ENCODE data around the gene MYRFL. TPM values are rescaled to one million over a fixed set of nuclear protein-coding genes. Genes with fewer than 3 reads are reported as not detected.

Gene MYRFL
- total RNA-seq, 1 experiment from 2014 or later = 0.57 TPM

- Histone ChIP-seq H3K9ac (ENCODE audit: extremely low read depth, insufficient read length, low read length) (no peak overlapping the region), H3K4me1 (ENCODE audit: insufficient read depth, low read length) (no peaks in the 10 kb centered on the region), H4K91ac (ENCODE audit: insufficient read length, low read depth, low read length) (no peak overlapping the region), H2AFZ (ENCODE audit: low read length) (no peak overlapping the region), H2AK5ac (ENCODE audit: insufficient read length, low read length) (no peak overlapping the region), H4K8ac (replicated peaks; ENCODE audit: insufficient read length, low read depth, low read length) (no peak overlapping the region), H2BK15ac (ENCODE audit: low read depth, low read length) (no peak overlapping the region), H3T11ph (ENCODE audit: low read length) (no peak overlapping the region), H3K27me3 (ENCODE audit: insufficient read depth, low read length) (no peaks in the 10 kb centered on the region), H3K4ac (ENCODE audit: low read depth, low read length) (no peak overlapping the region), H4K20me1 (ENCODE audit: control insufficient read depth, insufficient read depth, insufficient read length) (no peaks in the 10 kb centered on the region), H2BK12ac (ENCODE audit: insufficient read length, low read depth, low read length) (no peak overlapping the region), H3K23me2 (ENCODE audit: insufficient read length, low read depth, low read length, poor library complexity, severe bottlenecking) (no peaks in the 10 kb centered on the region), H3K23ac (ENCODE audit: insufficient read length, low read depth, low read length) (no peak overlapping the region), H3K18ac (ENCODE audit: insufficient read length, low read depth, low read length) (no peak overlapping the region), H2BK20ac (ENCODE audit: low read depth, low read length, poor library complexity, severe bottlenecking) (no peak overlapping the region), H3K56ac (ENCODE audit: insufficient read length, low read depth, low read length) (no peak overlapping the region), H3K4me2 (ENCODE audit: insufficient read depth, insufficient read length, low read length) (no peak overlapping the region), H3K14ac (ENCODE audit: insufficient read depth, low read length) (no peak overlapping the region), H3K79me2 (ENCODE audit: insufficient read depth, low read length) (no peaks in the 10 kb centered on the region), H4K5ac (ENCODE audit: insufficient read length, low read depth, low read length) (no peak overlapping the region), H2BK5ac (ENCODE audit: insufficient read length, low read length) (no peak overlapping the region), H3K27ac (ENCODE audit: insufficient read length, low read depth, low read length) (no peak overlapping the region), H3K79me1 (ENCODE audit: insufficient read depth, low read depth, low read length, poor library complexity, severe bottlenecking) (no peaks in the 10 kb centered on the region), H3K9me3 (ENCODE audit: control insufficient read depth, low read depth, low read length) (no peaks in the 10 kb centered on the region), H2BK120ac (ENCODE audit: low read depth, low read length, poor library complexity, severe bottlenecking) (no peak overlapping the region)
- H3K36me3 Mint-ChIP-seq (ENCODE audit: insufficient read depth in 1 of 3, low read depth in 3 of 3) = peaks cover 0 to 6% (median 0%) of the 10 kb centered on the region in 3 experiments; a peak in 2 of 7 replicates
- H3K27ac Mint-ChIP-seq = no peak overlapping the region
- WGBS (ENCODE audit: extremely low coverage, insufficient read length, low lambda C conversion rate) = no CpG with 5 or more reads among the region's 9 CpGs
- H3K9me3 Mint-ChIP-seq = peaks cover 0 to 7% of the 10 kb centered on the region in 2 experiments; a peak in 1 of 5 replicates
- no peak for TF ChIP-seq CTCF (conservative IDR thresholded peaks at IDR 0.05)
- H3K4me1 Mint-ChIP-seq = no peaks in the 10 kb centered on the region
- no peaks in the 10 kb centered on the region for H3K27me3 Mint-ChIP-seq (ENCODE audit: low read depth)
- no peak for DNase-seq
- H3K4me3 Mint-ChIP-seq = no peak overlapping the region
Measured at GRCh38 chr12:69988481-69989321, 163.7 kb downstream of the MYRFL start.
